Muscle layer of colon (tissue), 2 donors: ENCODE results near the gene DRAP1.

ENCODE experiments used
- H3K27ac ChIP-seq: one replicate; pipeline ENCODE4 v1.7.0; 2013; ENCODE audit warnings: low read depth, mild to moderate bottlenecking, low read length, moderate library complexity
- H3K27me3 ChIP-seq, 2 donors: one replicate each; pipeline ENCODE4 v1.7.0; 2013; ENCODE audit warnings: low read length in 2 of 2, mild to moderate bottlenecking in 2 of 2; ENCODE audit not compliant: insufficient read depth in 2 of 2, control insufficient read depth in 1 of 2
- H3K36me3 ChIP-seq: one replicate; pipeline ENCODE4 v1.7.0; 2013; ENCODE audit warnings: mild to moderate bottlenecking, low read length; ENCODE audit not compliant: insufficient read depth
- H3K4me1 ChIP-seq: one replicate; pipeline ENCODE4 v1.7.0; 2013; ENCODE audit warnings: mild to moderate bottlenecking, low read length; ENCODE audit not compliant: insufficient read depth
- H3K4me3 ChIP-seq, 2 donors: one replicate each; pipeline ENCODE4 v1.7.0; 2013; ENCODE audit warnings: low read length in 2 of 2, low read depth in 1 of 2, mild to moderate bottlenecking in 1 of 2, moderate library complexity in 1 of 2
- H3K9ac ChIP-seq: one replicate; pipeline ENCODE4 v1.7.0; 2013; ENCODE audit warnings: low read length
- H3K9me3 ChIP-seq: one replicate; pipeline ENCODE4 v1.7.0; 2013; ENCODE audit warnings: mild to moderate bottlenecking, low read length
- donor health status: abdominal sarcoma.
- donor health status: Adenocarcinoma of cecum.

DRAP1 gene

DNA sequence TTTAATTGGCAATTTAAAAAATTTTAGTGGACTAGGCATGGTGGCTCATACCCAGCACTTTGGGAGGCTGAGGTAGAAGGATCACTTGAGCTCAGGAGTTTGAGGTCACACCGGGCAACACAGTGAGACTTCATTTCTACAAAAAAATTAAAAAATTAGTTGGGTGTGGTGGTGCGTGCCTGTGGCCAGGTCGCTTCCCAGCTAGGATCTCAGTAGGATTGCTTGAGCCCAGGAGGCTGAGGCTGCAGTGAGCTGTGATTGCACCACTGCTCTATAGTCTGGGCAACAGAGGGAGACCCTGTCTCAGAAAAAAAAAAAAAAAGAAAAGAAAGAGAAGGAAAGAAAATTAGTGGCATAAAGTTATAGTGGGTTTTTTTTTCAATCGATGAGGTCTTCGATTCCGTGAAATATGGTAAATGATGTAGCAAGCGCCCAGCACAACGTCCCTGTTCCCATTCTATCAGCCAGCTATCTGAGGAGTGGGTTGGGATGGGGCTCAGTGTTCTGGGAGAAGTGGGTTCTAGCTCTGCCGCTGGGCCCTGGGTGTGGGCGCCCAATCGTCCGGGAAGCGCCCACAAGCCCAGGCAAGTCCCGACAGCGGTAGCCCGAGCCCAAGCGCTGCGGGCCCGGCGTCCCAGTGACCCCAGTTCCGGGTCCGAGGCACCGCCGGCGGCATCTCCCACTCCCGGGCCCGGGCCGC lies 20.4 kb upstream of the DRAP1 start:
- no peak overlapping the region for H3K27ac ChIP-seq
- H3K9ac ChIP-seq: no peak overlapping the region
- peaks cover 7 to 8% of the 10 kb centered on the region in 2 donors for H3K27me3 ChIP-seq

GRCh38 chr11:65899356-65900124 lies 19.7 kb upstream of the DRAP1 start:
- no peak overlapping the region for H3K9ac ChIP-seq
- H3K36me3 ChIP-seq: no peaks in the 10 kb centered on the region
- H3K27me3 ChIP-seq: peaks cover 7 to 8% of the 10 kb centered on the region in 2 donors
- H3K4me3 ChIP-seq: peak overlapping the region; percentile 42 to 49
- peak overlapping the region; percentile 52 for H3K27ac ChIP-seq
- H3K9me3 ChIP-seq: no peaks in the 10 kb centered on the region
- H3K4me1 ChIP-seq: peaks cover 4% of the 10 kb centered on the region

More for the DNA sequence above, 20.4 kb upstream of the DRAP1 start:
- Histone ChIP-seq H3K36me3 (no peaks in the 10 kb centered on the region), H3K4me3 (peak overlapping the region in 1 of 2 donors; percentile 42), H3K9me3 (no peaks in the 10 kb centered on the region), H3K4me1 (peaks cover 5% of the 10 kb centered on the region)

DNA sequence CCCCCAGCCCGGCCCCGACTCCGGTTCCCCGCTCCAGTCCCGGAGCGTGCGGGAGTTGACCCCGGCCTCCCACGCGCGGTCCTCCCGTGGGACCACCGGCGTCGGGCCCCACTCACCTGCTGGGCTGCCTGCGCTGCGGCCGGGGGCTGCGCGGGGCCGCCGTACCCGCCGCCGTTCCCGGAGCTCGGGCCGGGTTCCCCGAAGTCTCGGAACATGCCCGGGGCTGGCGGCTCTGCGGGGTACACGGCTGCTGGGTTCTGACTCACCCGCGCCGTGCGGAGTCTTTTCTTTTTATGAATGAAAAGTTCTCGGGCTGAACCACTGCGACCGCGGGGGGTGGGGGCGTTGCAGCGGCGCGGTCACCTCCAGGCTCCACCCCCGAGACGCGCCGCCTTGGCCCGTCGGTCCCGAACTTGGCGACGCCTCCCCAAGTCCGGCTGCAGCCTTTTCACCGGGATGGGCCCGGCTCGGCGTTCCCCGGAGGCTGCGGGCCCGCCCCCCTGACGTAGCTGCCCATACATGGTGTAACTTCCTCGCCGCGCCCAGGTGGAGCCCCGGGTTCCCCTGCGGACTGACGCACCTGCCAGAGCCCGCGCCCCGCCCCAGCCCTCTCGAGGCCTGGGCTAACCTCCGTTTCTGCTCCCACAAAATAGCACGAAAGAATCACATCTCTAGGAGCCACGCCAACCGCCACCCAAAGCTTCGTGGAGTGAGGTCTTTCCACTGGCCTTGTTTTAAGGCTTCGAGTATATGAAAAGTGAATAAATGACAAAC lies 18.9 kb upstream of the DRAP1 start, which contains the start of gene FOSL1:
FOSL1 (minus strand) TSS at position 264 of the 774 bp plus-strand sequence; CDS start at position 215, 49 bp downstream.
- Histone ChIP-seq H3K27me3 (peaks cover 7 to 8% of the 10 kb centered on the region in 2 donors), H3K4me1 (peaks cover 4% of the 10 kb centered on the region), H3K9ac (no peak within 1 kb of the TSS), H3K36me3 (no peaks in the 10 kb centered on the region), H3K9me3 (no peaks in the 10 kb centered on the region), H3K4me3 (peak within 1 kb of the TSS; percentile 42 to 49), H3K27ac (peak within 1 kb of the TSS; percentile 52)

GRCh38 chr11:65900899-65901180 lies 18.4 kb upstream of the DRAP1 start:
- H3K9me3 ChIP-seq: no peaks in the 10 kb centered on the region
- H3K4me3 ChIP-seq: peak overlapping the region; percentile 42 to 49
- peaks cover 7 to 8% of the 10 kb centered on the region in 2 donors for H3K27me3 ChIP-seq
- no peak overlapping the region for H3K27ac ChIP-seq
- no peak overlapping the region for H3K9ac ChIP-seq
- peaks cover 4% of the 10 kb centered on the region for H3K4me1 ChIP-seq
- no peaks in the 10 kb centered on the region for H3K36me3 ChIP-seq

- no peak overlapping the region for H3K4me3 ChIP-seq
- no peaks in the 10 kb centered on the region for H3K9me3 ChIP-seq
- peaks cover 7 to 8% of the 10 kb centered on the region in 2 donors for H3K27me3 ChIP-seq
- no peak overlapping the region for H3K27ac ChIP-seq
- peaks cover 4% of the 10 kb centered on the region for H3K4me1 ChIP-seq
- H3K9ac ChIP-seq: no peak overlapping the region
- H3K36me3 ChIP-seq: no peaks in the 10 kb centered on the region
Measured at GRCh38 chr11:65903068-65903481, 16.2 kb upstream of the DRAP1 start.

DNA sequence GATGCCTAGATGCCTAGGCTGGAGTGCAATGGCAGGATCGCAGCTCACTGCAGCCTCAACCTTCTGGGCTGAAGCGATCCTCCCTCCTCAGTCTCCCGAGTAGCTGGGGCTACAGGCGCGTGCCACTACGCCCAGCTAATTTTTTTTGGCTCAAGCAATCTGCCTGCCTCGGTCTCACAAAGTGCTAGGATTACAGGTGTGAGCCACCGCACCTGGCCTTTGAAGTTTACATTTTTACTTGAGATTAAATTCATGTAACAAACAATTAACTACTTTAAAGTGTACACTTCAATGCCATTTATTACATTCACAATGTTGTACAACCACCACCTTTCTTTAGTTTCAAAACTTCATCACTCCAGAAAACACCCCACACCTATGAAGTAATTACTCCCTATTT lies 15.5 kb upstream of the DRAP1 start:
- H3K9ac ChIP-seq: no peak overlapping the region
- H3K27me3 ChIP-seq: peaks cover 3 to 8% of the 10 kb centered on the region in 2 donors
- peaks cover 4% of the 10 kb centered on the region for H3K4me1 ChIP-seq
- H3K27ac ChIP-seq: no peak overlapping the region
- H3K9me3 ChIP-seq: no peaks in the 10 kb centered on the region
- no peaks in the 10 kb centered on the region for H3K36me3 ChIP-seq
- H3K4me3 ChIP-seq: no peak overlapping the region

- no peak overlapping the region for H3K27ac ChIP-seq
Measured at GRCh38 chr11:65906602-65907001, 12.6 kb upstream of the DRAP1 start.

GRCh38 chr11:65907878-65908277 lies 11.3 kb upstream of the DRAP1 start:
- H3K4me1 ChIP-seq: peaks cover 12% of the 10 kb centered on the region
- H3K27me3 ChIP-seq: no peaks in the 10 kb centered on the region
- H3K27ac ChIP-seq: no peak overlapping the region
- no peak overlapping the region for H3K9ac ChIP-seq
- no peaks in the 10 kb centered on the region for H3K9me3 ChIP-seq
- H3K36me3 ChIP-seq: no peaks in the 10 kb centered on the region
- H3K4me3 ChIP-seq: no peak overlapping the region

More at GRCh38 chr11:65906602-65907001, 12.6 kb upstream of the DRAP1 start:
- no peak overlapping the region for H3K4me3 ChIP-seq
- no peaks in the 10 kb centered on the region for H3K27me3 ChIP-seq
- no peak overlapping the region for H3K9ac ChIP-seq
- H3K36me3 ChIP-seq: no peaks in the 10 kb centered on the region
- H3K9me3 ChIP-seq: no peaks in the 10 kb centered on the region
- peaks cover 5% of the 10 kb centered on the region for H3K4me1 ChIP-seq

DNA sequence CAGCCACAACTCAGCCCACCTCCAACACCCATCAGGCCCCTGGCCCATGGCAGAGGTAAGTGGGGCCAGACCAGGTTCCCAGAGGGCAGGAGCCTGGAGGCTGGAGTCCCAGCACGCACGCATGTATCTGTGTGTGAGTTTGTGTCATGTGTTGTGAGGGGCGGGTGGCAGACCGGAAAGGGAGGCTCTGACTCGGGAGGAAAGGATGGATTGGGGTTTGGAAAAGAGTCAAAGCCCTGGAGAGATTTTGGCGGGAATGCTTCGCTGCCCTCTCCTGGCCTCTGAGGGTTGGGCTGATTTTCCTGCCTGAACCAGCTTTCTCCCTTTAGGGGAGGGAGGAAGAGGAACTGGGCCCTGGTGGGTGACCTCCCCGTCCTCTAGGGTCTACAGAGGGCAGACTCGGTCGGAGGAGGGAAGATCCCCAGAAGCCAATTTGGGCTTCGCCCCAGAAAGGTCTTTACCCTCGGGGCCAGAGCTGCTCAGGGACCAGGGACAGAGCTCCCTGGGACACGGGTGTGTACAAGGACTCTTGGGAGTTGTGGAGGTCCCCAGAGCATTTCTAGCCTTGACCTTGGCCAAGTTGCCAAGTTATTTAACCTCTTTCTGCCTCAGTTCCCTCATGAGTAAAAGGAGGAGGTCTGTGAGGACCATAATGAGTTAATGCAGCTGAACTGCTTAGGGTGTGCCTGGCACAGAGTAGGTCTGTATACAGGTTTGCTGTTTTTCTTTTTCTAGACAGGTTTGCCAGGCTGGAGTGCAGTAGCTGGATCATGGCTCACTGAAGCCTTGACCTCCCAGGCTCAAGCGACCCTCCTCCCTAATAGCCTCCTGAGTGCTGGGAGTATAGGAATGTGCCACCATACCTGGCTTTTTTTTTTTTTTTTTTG lies 7.3 kb upstream of the DRAP1 start:
- Histone ChIP-seq H3K36me3 (no peaks in the 10 kb centered on the region), H3K27me3 (no peaks in the 10 kb centered on the region), H3K27ac (no peak overlapping the region), H3K9me3 (no peaks in the 10 kb centered on the region), H3K9ac (no peak overlapping the region), H3K4me3 (peak overlapping the region in 1 of 2 donors; percentile 5), H3K4me1 (peaks cover 33% of the 10 kb centered on the region)

GRCh38 chr11:65912845-65913244 lies 6.4 kb upstream of the DRAP1 start:
- Histone ChIP-seq H3K4me1 (peaks cover 42% of the 10 kb centered on the region), H3K36me3 (no peaks in the 10 kb centered on the region), H3K4me3 (no peak overlapping the region), H3K27ac (no peak overlapping the region), H3K9me3 (no peaks in the 10 kb centered on the region), H3K27me3 (no peaks in the 10 kb centered on the region), H3K9ac (no peak overlapping the region)
